SH-SY5Y (cell line): ENCODE measurements around the gene SYK.

Experiments
- GATA2 ChIP-seq: IDR thresholded peaks from 2 replicates; pipeline ENCODE4 v1.6.1; 2011; ENCODE audit warnings: mild to moderate bottlenecking, low read depth, low read length
- GATA3 ChIP-seq: IDR thresholded peaks from 2 replicates; pipeline ENCODE4 v1.6.1; 2011; ENCODE audit warnings: low read depth, mild to moderate bottlenecking, low read length, moderate library complexity

SYK gene

GRCh38 chr9:90891308-90892040 lies 89.9 kb downstream of the SYK start:
- TF ChIP-seq GATA3, result no peak
- TF ChIP-seq GATA2, result no peak

GRCh38 chr9:90892918-90893317 lies 91.3 kb downstream of the SYK start:
- no peak for TF ChIP-seq GATA3
- TF ChIP-seq GATA2, result no peak

GRCh38 chr9:90893706-90894105 lies 92.1 kb downstream of the SYK start:
- TF ChIP-seq GATA3 (no peak), GATA2 (no peak)

GRCh38 chr9:90894986-90895687 lies 93.5 kb downstream of the SYK start:
- TF ChIP-seq GATA2, result no peak
- no peak for TF ChIP-seq GATA3

GRCh38 chr9:90895786-90896185 lies 94.2 kb downstream of the SYK start:
- TF ChIP-seq GATA2 (no peak), GATA3 (no peak)

GRCh38 chr9:90896231-90896630 lies 94.6 kb downstream of the SYK start:
- TF ChIP-seq GATA2 (no peak), GATA3 (no peak)

- TF ChIP-seq GATA2, result no peak
- TF ChIP-seq GATA3, result no peak
Measured at GRCh38 chr9:90898228-90898627, 96.6 kb downstream of the SYK start.

GRCh38 chr9:90899287-90899686 lies 97.7 kb downstream of the SYK start:
- TF ChIP-seq GATA3 (no peak), GATA2 (no peak)

GRCh38 chr9:90900130-90900529 lies 98.5 kb downstream of the SYK start:
- TF ChIP-seq GATA2 (no peak), GATA3 (no peak)

- TF ChIP-seq GATA2 (no peak), GATA3 (no peak)
Measured at GRCh38 chr9:90901933-90902332, 100.3 kb downstream of the SYK start.

GRCh38 chr9:90903766-90904424 lies 102.3 kb downstream of the SYK start:
- no peak for TF ChIP-seq GATA3

GRCh38 chr9:90904706-90905478 lies 103.3 kb downstream of the SYK start:
- no peak for TF ChIP-seq GATA2
- no peak for TF ChIP-seq GATA3

GRCh38 chr9:90905822-90906221 lies 104.2 kb downstream of the SYK start:
- TF ChIP-seq GATA3 (no peak), GATA2 (no peak)

GRCh38 chr9:90906316-90907055 lies 104.9 kb downstream of the SYK start:
- TF ChIP-seq GATA2, result no peak
- TF ChIP-seq GATA3, result no peak

- no peak for TF ChIP-seq GATA2
Measured at GRCh38 chr9:90907056-90907445, 105.4 kb downstream of the SYK start.

- TF ChIP-seq GATA3 (no peak), GATA2 (no peak)
Measured at GRCh38 chr9:90907790-90908189, 106.2 kb downstream of the SYK start.
